CD4-positive, CD25-positive, alpha-beta regulatory T cell (primary cell): Measurements from ENCODE around the gene AFF3. TPM values are rescaled to one million over a fixed set of nuclear protein-coding genes. Genes with fewer than 3 reads are reported as not detected.

Source experiments
- ATAC-seq, 2 donors: fragments of 150-1000 bp; cut with Tn5 transposase; one replicate each; pipeline ENCODE4 v1.10.0; 2021; ENCODE audit warnings: low read depth in 2 of 2, moderate number of reproducible peaks in 2 of 2, moderate library complexity in 1 of 2
- DNase-seq, 3 donors: peaks; one replicate each; pipeline versions ENCODE4 v3.0.0 to v3.0.0-alpha.2; 2012 to 2022; ENCODE audit warnings: mixed read lengths in 1 of 3
- H3K27ac ChIP-seq: one replicate; pipeline ENCODE4 v1.7.0; 2013; ENCODE audit warnings: mild to moderate bottlenecking, low read length; ENCODE audit not compliant: insufficient read depth, poor library complexity, severe bottlenecking
- H3K27me3 ChIP-seq: one replicate; pipeline ENCODE4 v1.7.0; 2013; ENCODE audit warnings: low read length; ENCODE audit not compliant: control insufficient read depth, insufficient read depth
- H3K36me3 ChIP-seq: one replicate; pipeline ENCODE4 v1.7.0; 2013; ENCODE audit warnings: mild to moderate bottlenecking, low read length, moderate library complexity; ENCODE audit not compliant: control insufficient read depth, insufficient read depth
- H3K4me1 ChIP-seq: 2 replicates; pipeline ENCODE4 v1.7.0; 2013; ENCODE audit warnings: mild to moderate bottlenecking, low read length; ENCODE audit not compliant: insufficient read depth, control insufficient read depth, poor library complexity, severe bottlenecking
- H3K4me3 ChIP-seq: one replicate; pipeline ENCODE4 v1.7.0; 2013; ENCODE audit warnings: low read depth, mild to moderate bottlenecking, low read length, moderate library complexity
- H3K9me3 ChIP-seq, 2 experiments: 1 replicate in 1 of 2; 2 replicates in 1 of 2; pipeline ENCODE4 v1.7.0; 2013; ENCODE audit warnings: low read length in 2 of 2, mild to moderate bottlenecking in 1 of 2, moderate library complexity in 1 of 2; ENCODE audit not compliant: control insufficient read depth in 2 of 2
- H3K27ac Mint-ChIP-seq, 3 donors: one replicate each; pipeline ENCODE4 v1.8.0; 2020 to 2022; ENCODE audit warnings: mild to moderate bottlenecking in 3 of 3, mixed read lengths in 3 of 3, moderate library complexity in 2 of 3
- H3K27me3 Mint-ChIP-seq: one replicate; pipeline ENCODE4 v1.8.0; 2022; ENCODE audit warnings: mild to moderate bottlenecking, mixed read lengths
- H3K36me3 Mint-ChIP-seq: one replicate; pipeline ENCODE4 v1.8.0; 2020; ENCODE audit warnings: mixed read lengths
- H3K4me1 Mint-ChIP-seq, 4 donors: one replicate each; pipeline ENCODE4 v1.8.0; 2020 to 2022; ENCODE audit warnings: mixed read lengths in 4 of 4, mild to moderate bottlenecking in 1 of 4
- H3K4me3 Mint-ChIP-seq, 4 donors: one replicate each; pipeline ENCODE4 v1.8.0; 2020 to 2022; ENCODE audit warnings: mild to moderate bottlenecking in 4 of 4, mixed read lengths in 4 of 4, moderate library complexity in 3 of 4
- H3K9me3 Mint-ChIP-seq, 7 donors: one replicate each; pipeline ENCODE4 v1.8.0; 2020 to 2022; ENCODE audit warnings: mixed read lengths in 7 of 7, mild to moderate bottlenecking in 3 of 7, moderate library complexity in 2 of 7
- polyA plus RNA-seq, 4 donors: library from polyadenylated mRNA; unstranded; fragments of 300-500 nt; fragmentation: Illumina TruSeq; gene quantifications; one replicate each; pipeline ENCODE4 v1.2.3, GENCODE V29; 2021
- total RNA-seq: library from RNA; stranded (reverse); gene quantifications from one replicate; pipeline ENCODE4 v1.2.3, GENCODE V29; 2022

Gene AFF3, protein sequence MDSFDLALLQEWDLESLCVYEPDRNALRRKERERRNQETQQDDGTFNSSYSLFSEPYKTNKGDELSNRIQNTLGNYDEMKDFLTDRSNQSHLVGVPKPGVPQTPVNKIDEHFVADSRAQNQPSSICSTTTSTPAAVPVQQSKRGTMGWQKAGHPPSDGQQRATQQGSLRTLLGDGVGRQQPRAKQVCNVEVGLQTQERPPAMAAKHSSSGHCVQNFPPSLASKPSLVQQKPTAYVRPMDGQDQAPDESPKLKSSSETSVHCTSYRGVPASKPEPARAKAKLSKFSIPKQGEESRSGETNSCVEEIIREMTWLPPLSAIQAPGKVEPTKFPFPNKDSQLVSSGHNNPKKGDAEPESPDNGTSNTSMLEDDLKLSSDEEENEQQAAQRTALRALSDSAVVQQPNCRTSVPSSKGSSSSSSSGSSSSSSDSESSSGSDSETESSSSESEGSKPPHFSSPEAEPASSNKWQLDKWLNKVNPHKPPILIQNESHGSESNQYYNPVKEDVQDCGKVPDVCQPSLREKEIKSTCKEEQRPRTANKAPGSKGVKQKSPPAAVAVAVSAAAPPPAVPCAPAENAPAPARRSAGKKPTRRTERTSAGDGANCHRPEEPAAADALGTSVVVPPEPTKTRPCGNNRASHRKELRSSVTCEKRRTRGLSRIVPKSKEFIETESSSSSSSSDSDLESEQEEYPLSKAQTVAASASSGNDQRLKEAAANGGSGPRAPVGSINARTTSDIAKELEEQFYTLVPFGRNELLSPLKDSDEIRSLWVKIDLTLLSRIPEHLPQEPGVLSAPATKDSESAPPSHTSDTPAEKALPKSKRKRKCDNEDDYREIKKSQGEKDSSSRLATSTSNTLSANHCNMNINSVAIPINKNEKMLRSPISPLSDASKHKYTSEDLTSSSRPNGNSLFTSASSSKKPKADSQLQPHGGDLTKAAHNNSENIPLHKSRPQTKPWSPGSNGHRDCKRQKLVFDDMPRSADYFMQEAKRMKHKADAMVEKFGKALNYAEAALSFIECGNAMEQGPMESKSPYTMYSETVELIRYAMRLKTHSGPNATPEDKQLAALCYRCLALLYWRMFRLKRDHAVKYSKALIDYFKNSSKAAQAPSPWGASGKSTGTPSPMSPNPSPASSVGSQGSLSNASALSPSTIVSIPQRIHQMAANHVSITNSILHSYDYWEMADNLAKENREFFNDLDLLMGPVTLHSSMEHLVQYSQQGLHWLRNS (N-terminal part only)
- total RNA-seq (10.1 TPM), polyA plus RNA-seq (1 to 10 TPM in 3 of 4 donors, under 1 TPM in 1; 0.82 to 4.4 (median 2.8) TPM)

DNA sequence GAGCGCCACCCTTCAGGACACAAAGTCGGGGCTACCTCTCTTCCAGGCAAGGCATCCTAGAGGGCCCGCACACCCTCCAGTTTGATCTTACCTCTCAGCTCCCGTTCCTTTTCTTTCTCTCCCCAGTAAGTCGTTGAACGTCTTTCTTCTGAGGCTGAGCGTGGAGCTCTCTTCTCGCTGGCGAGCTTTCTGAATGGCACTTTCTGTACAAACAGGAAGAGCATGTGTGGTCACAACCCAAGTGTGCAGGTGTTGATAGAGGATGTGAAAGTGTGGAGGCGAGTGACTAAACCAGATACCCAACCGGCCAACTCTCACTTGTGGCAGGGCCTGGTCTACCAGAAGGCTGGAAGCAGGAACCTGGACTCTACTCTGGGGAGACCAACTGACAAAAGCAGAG, at the start of gene AFF3:
Gene AFF3, minus strand, starts transcription at position 198 of the 400 bp plus-strand sequence. CDS start 38,136 bp downstream, outside the sequence.
- H3K27ac Mint-ChIP-seq: peak within 1 kb of the TSS; percentile 96 to 98 (median 97)
- peak within 1 kb of the TSS; percentile 90 to 97 (median 94) for H3K4me3 Mint-ChIP-seq
- H3K4me1 Mint-ChIP-seq: peaks cover 0 to 61% (median 28%) of the 10 kb centered on the region in 4 donors

DNA sequence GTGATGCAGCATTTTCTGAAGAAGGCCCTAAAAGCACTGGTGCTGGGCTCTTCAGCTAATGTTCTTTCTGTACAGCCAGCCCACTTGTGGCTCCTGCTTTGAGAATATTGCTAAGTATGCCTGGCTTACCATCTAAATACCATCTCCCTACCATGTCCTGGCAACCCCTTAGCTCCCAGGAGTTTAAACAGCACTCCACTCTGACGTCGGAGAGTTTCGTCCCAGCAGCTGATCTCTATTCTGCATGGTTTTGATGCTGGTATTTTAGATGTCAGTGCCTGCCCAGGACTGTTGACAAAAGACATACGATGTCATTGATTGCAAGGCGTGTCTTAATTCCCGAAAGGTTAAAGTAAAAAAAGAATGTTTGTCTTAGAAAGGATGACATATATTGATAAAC, 47.0 kb upstream of the AFF3 start:
- Histone ChIP-seq H3K27me3 (no peaks in the 10 kb centered on the region), H3K4me1 (no peaks in the 10 kb centered on the region), H3K4me3 (no peak overlapping the region), H3K27ac (no peak overlapping the region), H3K36me3 (no peaks in the 10 kb centered on the region), H3K9me3 (no peaks in the 10 kb centered on the region)
- peaks cover 5% of the 10 kb centered on the region for H3K27me3 Mint-ChIP-seq
- H3K4me1 Mint-ChIP-seq: no peaks in the 10 kb centered on the region
- no peak overlapping the region for H3K4me3 Mint-ChIP-seq
- H3K36me3 Mint-ChIP-seq: no peaks in the 10 kb centered on the region
- no peak overlapping the region for H3K27ac Mint-ChIP-seq
- ATAC-seq (no peak), DNase-seq (no peak)
- H3K9me3 Mint-ChIP-seq: peaks cover 0 to 1% (median 0%) of the 10 kb centered on the region in 7 donors

More for the DNA sequence above, at the start of gene AFF3:
- Histone ChIP-seq H3K27ac (no peak within 1 kb of the TSS), H3K4me3 (peak within 1 kb of the TSS; percentile 73), H3K9me3 (no peaks in the 10 kb centered on the region), H3K36me3 (no peaks in the 10 kb centered on the region), H3K27me3 (no peaks in the 10 kb centered on the region), H3K4me1 (peaks cover 8% of the 10 kb centered on the region)
- Mint-ChIP-seq H3K9me3 (peaks cover 0 to 2% (median 0%) of the 10 kb centered on the region in 7 donors), H3K27me3 (peaks cover 8% of the 10 kb centered on the region), H3K36me3 (peaks cover 5% of the 10 kb centered on the region)
- DNase-seq: peak in 2 of 3 donors; percentile 27 to 88
- peak; percentile 84 to 90 for ATAC-seq

DNA sequence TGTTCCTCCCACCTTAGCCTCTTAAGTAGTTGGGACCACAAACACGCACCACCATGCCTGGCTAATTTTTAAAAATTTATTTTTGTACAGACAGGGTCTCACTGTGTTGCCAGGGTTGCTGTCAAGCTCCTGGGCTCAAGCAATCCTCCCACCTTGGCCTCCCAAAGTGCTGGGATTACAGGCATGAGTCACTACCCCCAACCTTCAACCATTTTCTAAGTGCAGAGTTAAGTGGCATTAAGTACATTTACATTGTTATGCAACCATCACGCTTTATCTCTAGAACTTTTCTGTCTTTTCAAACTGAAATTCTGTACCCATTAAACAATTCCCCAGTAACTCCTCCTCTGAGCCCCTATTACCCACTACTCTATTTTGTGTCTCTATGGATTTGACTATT, 45.9 kb upstream of the AFF3 start:
- Mint-ChIP-seq H3K36me3 (no peaks in the 10 kb centered on the region), H3K4me1 (no peaks in the 10 kb centered on the region), H3K27me3 (peaks cover 5% of the 10 kb centered on the region), H3K4me3 (no peak overlapping the region), H3K27ac (no peak overlapping the region), H3K9me3 (peaks cover 0 to 1% (median 0%) of the 10 kb centered on the region in 7 donors)
- Histone ChIP-seq H3K27me3 (no peaks in the 10 kb centered on the region), H3K27ac (no peak overlapping the region), H3K9me3 (no peaks in the 10 kb centered on the region), H3K4me1 (no peaks in the 10 kb centered on the region), H3K36me3 (no peaks in the 10 kb centered on the region), H3K4me3 (no peak overlapping the region)
- no peak for ATAC-seq
- DNase-seq: no peak

DNA sequence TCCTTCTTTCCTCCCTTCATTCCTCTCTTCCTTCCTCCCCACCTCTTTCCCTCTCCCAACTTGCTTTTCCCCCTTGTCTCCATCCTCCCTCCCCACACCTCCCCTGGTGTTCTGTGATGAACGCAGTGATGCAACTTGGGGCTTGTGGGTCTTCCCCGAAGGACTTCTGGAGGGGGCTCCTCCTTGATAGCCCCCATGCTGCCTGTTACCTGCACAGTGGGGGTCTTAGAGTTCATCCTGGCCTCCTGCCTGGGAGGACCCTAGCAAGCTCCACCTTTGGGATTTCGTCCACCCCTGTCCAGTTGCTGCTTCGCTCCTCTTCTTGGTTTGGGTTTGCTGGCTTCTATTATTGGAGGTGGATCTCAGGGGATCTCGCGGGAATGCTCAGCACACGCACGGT, 43.7 kb upstream of the AFF3 start:
- no peak for DNase-seq
- no peak for ATAC-seq
- Mint-ChIP-seq H3K27me3 (peaks cover 5% of the 10 kb centered on the region), H3K4me3 (no peak overlapping the region), H3K4me1 (no peaks in the 10 kb centered on the region), H3K9me3 (peaks cover 0 to 2% (median 0%) of the 10 kb centered on the region in 7 donors), H3K36me3 (no peaks in the 10 kb centered on the region), H3K27ac (no peak overlapping the region)
- no peaks in the 10 kb centered on the region for H3K27me3 ChIP-seq
- no peaks in the 10 kb centered on the region for H3K9me3 ChIP-seq
- H3K36me3 ChIP-seq: no peaks in the 10 kb centered on the region
- no peak overlapping the region for H3K4me3 ChIP-seq
- no peak overlapping the region for H3K27ac ChIP-seq
- H3K4me1 ChIP-seq: no peaks in the 10 kb centered on the region

DNA sequence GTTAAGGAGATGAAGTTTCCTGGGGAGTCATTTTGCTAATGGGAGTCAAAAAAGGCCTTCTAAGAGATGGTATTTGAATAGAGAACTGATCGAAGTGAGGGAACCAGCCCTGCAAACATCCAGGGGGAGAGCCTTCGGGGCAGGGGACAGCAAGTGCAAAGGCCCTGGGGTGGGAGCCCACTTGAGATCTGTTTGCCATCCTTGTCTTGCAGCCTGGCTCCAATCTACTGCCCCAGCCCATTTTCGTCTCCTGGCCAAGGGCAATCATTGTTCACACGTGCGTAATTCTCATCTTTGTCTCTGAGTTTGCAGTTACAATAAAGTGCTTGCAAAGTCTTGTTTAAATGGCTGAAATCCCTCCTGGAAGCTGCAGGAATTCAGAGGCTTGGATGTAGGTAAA, 43.1 kb upstream of the AFF3 start:
- no peak overlapping the region for H3K27ac Mint-ChIP-seq
- Histone ChIP-seq H3K9me3 (no peaks in the 10 kb centered on the region), H3K27me3 (no peaks in the 10 kb centered on the region), H3K27ac (no peak overlapping the region), H3K36me3 (no peaks in the 10 kb centered on the region), H3K4me3 (no peak overlapping the region), H3K4me1 (no peaks in the 10 kb centered on the region)
- H3K4me1 Mint-ChIP-seq: no peaks in the 10 kb centered on the region
- no peak overlapping the region for H3K4me3 Mint-ChIP-seq
- H3K36me3 Mint-ChIP-seq: no peaks in the 10 kb centered on the region
- H3K9me3 Mint-ChIP-seq: peaks cover 0 to 2% (median 0%) of the 10 kb centered on the region in 7 donors
- no peak for ATAC-seq
- peaks cover 5% of the 10 kb centered on the region for H3K27me3 Mint-ChIP-seq
- DNase-seq: no peak

DNA sequence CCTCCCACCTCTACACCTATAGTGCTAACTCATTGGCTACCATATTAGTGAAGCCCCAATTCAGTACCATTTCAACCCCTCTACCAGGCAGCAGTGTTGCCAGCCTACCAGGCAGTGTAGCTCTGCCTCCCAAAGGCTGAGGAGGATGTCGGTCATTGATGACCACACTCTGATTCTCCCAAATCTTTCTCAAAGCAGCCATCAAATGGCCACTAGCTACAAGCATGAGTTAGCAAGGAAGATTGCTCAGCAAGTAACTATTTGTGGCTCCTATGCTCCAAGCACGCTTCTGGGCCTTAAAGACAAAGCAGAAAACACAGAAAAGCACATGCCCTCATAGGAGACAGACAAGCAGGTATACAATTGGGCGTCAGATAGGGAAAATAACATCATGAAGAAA, 42.7 kb upstream of the AFF3 start:
- H3K36me3 Mint-ChIP-seq: no peaks in the 10 kb centered on the region
- DNase-seq: no peak

DNA sequence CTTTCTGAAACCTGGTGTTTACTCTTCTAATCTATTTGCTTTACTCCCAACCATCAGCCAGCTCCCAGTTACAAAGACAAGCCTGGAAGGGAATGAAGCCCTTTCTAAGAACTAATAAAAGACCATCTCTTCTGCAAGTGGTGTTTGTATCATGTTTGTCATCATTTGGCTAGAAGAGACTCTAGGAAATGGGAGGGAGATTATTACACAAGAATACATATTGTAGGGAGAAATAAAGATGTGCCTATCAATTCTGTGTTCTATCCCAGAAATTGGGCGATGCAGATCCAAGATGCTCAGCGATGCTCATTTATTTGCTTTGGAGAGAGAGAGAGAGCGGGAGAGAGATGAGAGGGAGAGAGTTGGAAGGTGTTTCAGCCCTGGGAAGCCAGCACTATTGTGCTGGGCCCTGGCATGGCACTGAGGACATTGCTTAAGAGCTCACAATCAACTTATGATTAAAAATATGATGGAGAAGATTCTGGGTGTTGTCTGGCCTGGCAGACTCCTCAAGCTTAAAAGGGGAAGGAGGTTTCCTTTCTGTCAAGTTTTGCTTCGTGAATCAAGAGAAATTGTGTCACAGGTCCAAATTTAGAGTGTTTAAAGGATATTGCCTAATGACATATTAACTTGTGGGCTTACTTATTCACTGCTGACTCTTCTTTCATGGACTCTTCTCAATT, 41.8 kb upstream of the AFF3 start:
- DNase-seq (no peak), ATAC-seq (no peak)
- H3K27me3 Mint-ChIP-seq: peaks cover 9% of the 10 kb centered on the region

More for the DNA sequence above, 42.7 kb upstream of the AFF3 start:
- Histone ChIP-seq H3K27ac (no peak overlapping the region), H3K36me3 (no peaks in the 10 kb centered on the region), H3K4me1 (no peaks in the 10 kb centered on the region), H3K9me3 (no peaks in the 10 kb centered on the region), H3K4me3 (no peak overlapping the region), H3K27me3 (no peaks in the 10 kb centered on the region)
- ATAC-seq: no peak
- Mint-ChIP-seq H3K4me1 (no peaks in the 10 kb centered on the region), H3K9me3 (peaks cover 0 to 2% (median 0%) of the 10 kb centered on the region in 7 donors), H3K27ac (no peak overlapping the region), H3K27me3 (peaks cover 8% of the 10 kb centered on the region), H3K4me3 (no peak overlapping the region)

More for the DNA sequence above, 41.8 kb upstream of the AFF3 start:
- Histone ChIP-seq H3K36me3 (no peaks in the 10 kb centered on the region), H3K4me1 (no peaks in the 10 kb centered on the region), H3K4me3 (no peak overlapping the region), H3K27ac (no peak overlapping the region), H3K27me3 (no peaks in the 10 kb centered on the region), H3K9me3 (no peaks in the 10 kb centered on the region)
- Mint-ChIP-seq H3K36me3 (no peaks in the 10 kb centered on the region), H3K4me1 (no peaks in the 10 kb centered on the region), H3K4me3 (no peak overlapping the region), H3K27ac (no peak overlapping the region), H3K9me3 (peaks cover 0 to 2% (median 0%) of the 10 kb centered on the region in 7 donors)
